ENCODE results near the gene TICAM1. TPM values are rescaled to one million over a fixed set of nuclear protein-coding genes. Genes with fewer than 3 reads are reported as not detected.

Gene TICAM1
- total and polyA plus RNA-seq, 2 of the 13 experiments (the other 11 are each of a cell fraction or from before 2014, with no cell fraction given): 0.33 to 0.95 TPM

GRCh38 chr19:4870025-4870700 lies 38.7 kb upstream of the TICAM1 start (continued):
- peak; percentile 60; the same call in 1 of the 2 replicates for TF ChIP-seq ZNF512B (CRISPR knock-in tag; IDR thresholded peaks at IDR 0.05; ENCODE audit: borderline replicate concordance)
- no peak for TF ChIP-seq CTCF (CRISPR knock-in tag; IDR thresholded peaks at IDR 0.05)
- TF ChIP-seq HNF1A (IDR thresholded peaks at IDR 0.05; ENCODE audit: low read depth): peak; percentile 59; the same call in 1 of the 2 replicates
- TF ChIP-seq HNF1A (CRISPR knock-in tag; IDR thresholded peaks at IDR 0.05; ENCODE audit: borderline replicate concordance): peak; percentile 58; the same call in 1 of the 2 replicates
- TF ChIP-seq PITX1 (CRISPR knock-in tag; IDR thresholded peaks at IDR 0.05): peak; percentile 92
- no peak for TF ChIP-seq TCF12 (IDR thresholded peaks at IDR 0.05)
- peak; percentile 76; the same call in 1 of the 2 replicates for TF ChIP-seq TCF12 (CRISPR knock-in tag; IDR thresholded peaks at IDR 0.05)
- peak; percentile 72 for TF ChIP-seq ZKSCAN8 (CRISPR knock-in tag; IDR thresholded peaks at IDR 0.05; ENCODE audit: borderline replicate concordance)
- TF ChIP-seq RARG (CRISPR knock-in tag; IDR thresholded peaks at IDR 0.05; ENCODE audit: low read depth): no peak
- peak; percentile 50 for TF ChIP-seq GATAD1 (CRISPR knock-in tag; IDR thresholded peaks at IDR 0.05)
- TF ChIP-seq ZGPAT (CRISPR knock-in tag; IDR thresholded peaks at IDR 0.05): peak; percentile 83
- 0 out of 2 replicates have a peak, but pooled peaks have one; percentile 5 for TF ChIP-seq STAG1 (CRISPR knock-in tag; IDR thresholded peaks at IDR 0.05)
- no peak; the same call in 1 of the 2 replicates for TF ChIP-seq POGK (CRISPR knock-in tag; conservative IDR thresholded peaks at IDR 0.05)
- TF ChIP-seq ZNF691 (CRISPR knock-in tag; IDR thresholded peaks at IDR 0.05; ENCODE audit: borderline replicate concordance, low read depth): peak; percentile 19; the same call in 1 of the 2 replicates
- TF ChIP-seq FOSL2 (CRISPR knock-in tag; IDR thresholded peaks at IDR 0.05): peak; percentile 100

Data from HepG2 (cell line).